ENCODE measurements around the gene XXYLT1. TPM values are rescaled to one million over a fixed set of nuclear protein-coding genes. Genes with fewer than 3 reads are reported as not detected.

Gene XXYLT1
- total and polyA plus RNA-seq, 9 of the 15 experiments (the other 6 are each of a cell fraction or from before 2014, with no cell fraction given) = 1.9 to 18.9 (median 15.0) TPM

GRCh38 chr3:195164573-195165264, 106.2 kb downstream of the XXYLT1 start (continued):
- TF ChIP-seq ZNF318 (IDR thresholded peaks at IDR 0.05; ENCODE audit: borderline replicate concordance in 1 of 2, low read depth in 1 of 2) (no peak), PTBP1 (IDR thresholded peaks at IDR 0.05; ENCODE audit: low read depth, low read length) (no peak), NR2C2 (CRISPR knock-in tag; IDR thresholded peaks at IDR 0.05) (0 out of 2 replicates have a peak, but pooled peaks have one; percentile 42), NR2C2 (tag; IDR thresholded peaks at IDR 0.05) (peak; percentile 76), ZHX1 (conservative IDR thresholded peaks at IDR 0.05; ENCODE audit: low read length) (no peak), SETDB1 (IDR thresholded peaks at IDR 0.05; ENCODE audit: low read length) (no peak), POLR2G (IDR thresholded peaks at IDR 0.05; ENCODE audit: low read depth, low read length) (no peak), JUND (IDR thresholded peaks at IDR 0.05; ENCODE audit: borderline replicate concordance, low read depth, low read length) (peak; percentile 28; the same call in 1 of the 2 replicates), JUND (tag; IDR thresholded peaks at IDR 0.05; ENCODE audit: borderline replicate concordance, low read depth, low read length) (peak; percentile 77; the same call in 1 of the 3 replicates), CEBPB (tag; IDR thresholded peaks at IDR 0.05) (peak; percentile 43; the same call in 1 of the 2 replicates), SRSF3 (IDR thresholded peaks at IDR 0.05; ENCODE audit: insufficient read depth, low read length) (no peak), TCF3 (CRISPR knock-in tag; IDR thresholded peaks at IDR 0.05) (peak; percentile 71), EZH2 (IDR thresholded peaks at IDR 0.05; ENCODE audit: borderline replicate concordance, low read depth, low read length) (no peak), ATF1 (CRISPR knock-in tag; IDR thresholded peaks at IDR 0.05) (no peak), ATF1 (tag; IDR thresholded peaks at IDR 0.05) (peak; percentile 40; the same call in 1 of the 2 replicates), THRAP3 (IDR thresholded peaks at IDR 0.05; ENCODE audit: borderline replicate concordance) (no peak), LEF1 (IDR thresholded peaks at IDR 0.05) (peak; percentile 72; the same call in 1 of the 2 replicates), HIVEP1 (CRISPR knock-in tag; IDR thresholded peaks at IDR 0.05) (peak; percentile 8; the same call in 1 of the 2 replicates), ZNF583 (CRISPR knock-in tag; IDR thresholded peaks at IDR 0.05) (peak; percentile 24; the same call in 1 of the 2 replicates)

Data from K562 (cell line).